HG02763 (cell line): ENCODE data around the gene ARCN1.

Experiments used
- ATAC-seq: cut with Tn5 transposase; IDR thresholded peaks from one replicate; pipeline ENCODE4 v1.9.1; 2021; ENCODE audit warnings: mild to moderate bottlenecking, moderate library complexity; ENCODE audit not compliant: unreplicated experiment

Gene ARCN1

GRCh38 chr11:118619444-118620197 is 47.4 kb downstream of the ARCN1 start:
- ATAC-seq = no peak

- no peak for ATAC-seq
These were observed 48.4 kb downstream of the ARCN1 start for GRCh38 chr11:118620529-118621070.

- no peak for ATAC-seq
These were observed 49.0 kb downstream of the ARCN1 start for GRCh38 chr11:118621071-118621783.

GRCh38 chr11:118621784-118622375 is 49.7 kb downstream of the ARCN1 start:
- no peak for ATAC-seq

- ATAC-seq = no peak
These were observed 50.4 kb downstream of the ARCN1 start for GRCh38 chr11:118622376-118623268.

- ATAC-seq = no peak
These were observed 51.1 kb downstream of the ARCN1 start for GRCh38 chr11:118623269-118623655.

- no peak for ATAC-seq
These were observed 53.0 kb downstream of the ARCN1 start for GRCh38 chr11:118625036-118625690.

- no peak for ATAC-seq
These were observed 53.8 kb downstream of the ARCN1 start for GRCh38 chr11:118625976-118626375.

- ATAC-seq = no peak
These were observed 55.4 kb downstream of the ARCN1 start for GRCh38 chr11:118627566-118627965.

- ATAC-seq = no peak
These were observed 55.8 kb downstream of the ARCN1 start for GRCh38 chr11:118628031-118628430.

GRCh38 chr11:118628432-118628831 is 56.2 kb downstream of the ARCN1 start:
- ATAC-seq = no peak

- ATAC-seq = no peak
These were observed 56.8 kb downstream of the ARCN1 start for GRCh38 chr11:118628861-118629549.

- no peak for ATAC-seq
These were observed 57.8 kb downstream of the ARCN1 start for GRCh38 chr11:118629761-118630661.

GRCh38 chr11:118631142-118631909 is 59.1 kb downstream of the ARCN1 start:
- ATAC-seq = no peak

- no peak for ATAC-seq
These were observed 60.5 kb downstream of the ARCN1 start for GRCh38 chr11:118632577-118633318.

GRCh38 chr11:118633319-118633690 is 61.1 kb downstream of the ARCN1 start:
- no peak for ATAC-seq

GRCh38 chr11:118633979-118634378 is 61.8 kb downstream of the ARCN1 start:
- ATAC-seq = no peak
